ENCODE measurements around the gene KLHL14.

DNA sequence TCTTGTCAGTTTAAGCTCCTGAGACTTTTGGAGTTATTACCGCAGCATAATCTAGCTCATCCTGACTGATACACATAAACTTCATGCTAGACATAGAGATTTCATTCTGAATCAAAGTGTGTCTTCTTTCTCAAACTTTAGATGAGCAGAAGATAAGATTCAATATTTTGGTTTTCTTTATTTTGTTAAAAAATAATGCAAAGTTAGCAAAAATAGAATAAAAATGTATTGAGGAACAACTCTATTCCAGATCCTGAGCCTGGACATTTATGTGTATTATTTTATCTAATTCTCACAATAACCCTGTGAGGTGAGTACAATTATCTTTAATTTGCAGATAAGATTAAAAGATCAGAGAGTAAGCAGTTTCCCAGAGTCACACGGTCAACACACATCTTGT, 38.4 kb downstream of the KLHL14 start:
- TF ChIP-seq, protein P1, sequence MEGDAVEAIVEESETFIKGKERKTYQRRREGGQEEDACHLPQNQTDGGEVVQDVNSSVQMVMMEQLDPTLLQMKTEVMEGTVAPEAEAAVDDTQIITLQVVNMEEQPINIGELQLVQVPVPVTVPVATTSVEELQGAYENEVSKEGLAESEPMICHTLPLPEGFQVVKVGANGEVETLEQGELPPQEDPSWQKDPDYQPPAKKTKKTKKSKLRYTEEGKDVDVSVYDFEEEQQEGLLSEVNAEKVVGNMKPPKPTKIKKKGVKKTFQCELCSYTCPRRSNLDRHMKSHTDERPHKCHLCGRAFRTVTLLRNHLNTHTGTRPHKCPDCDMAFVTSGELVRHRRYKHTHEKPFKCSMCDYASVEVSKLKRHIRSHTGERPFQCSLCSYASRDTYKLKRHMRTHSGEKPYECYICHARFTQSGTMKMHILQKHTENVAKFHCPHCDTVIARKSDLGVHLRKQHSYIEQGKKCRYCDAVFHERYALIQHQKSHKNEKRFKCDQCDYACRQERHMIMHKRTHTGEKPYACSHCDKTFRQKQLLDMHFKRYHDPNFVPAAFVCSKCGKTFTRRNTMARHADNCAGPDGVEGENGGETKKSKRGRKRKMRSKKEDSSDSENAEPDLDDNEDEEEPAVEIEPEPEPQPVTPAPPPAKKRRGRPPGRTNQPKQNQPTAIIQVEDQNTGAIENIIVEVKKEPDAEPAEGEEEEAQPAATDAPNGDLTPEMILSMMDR (conservative IDR thresholded peaks at IDR 0.05 in 1 of 2, IDR thresholded peaks at IDR 0.05 in 1 of 2; ENCODE audit: extremely low read depth in 1 of 2, insufficient read depth in 1 of 2, low read depth in 1 of 2, low read length in 2 of 2): no peak
- TF ChIP-seq EZH2 (IDR thresholded peaks at IDR 0.05; ENCODE audit: borderline replicate concordance, low read length): no peak

All from mammary epithelial cell (primary cell).